GM21576 (cell line): Measurements from ENCODE around the gene CDK13.
"Not testable (repeated sequence)": the region's sequence is repeated elsewhere in the genome, so short reads cannot be mapped to it uniquely, and the experiment has no call there.

Experiments
- ATAC-seq: cut with Tn5 transposase; IDR thresholded peaks from one replicate; pipeline ENCODE4 v1.9.1; 2021; ENCODE audit warnings: mild to moderate bottlenecking, moderate library complexity; ENCODE audit not compliant: unreplicated experiment

The CDK13 gene

GRCh38 chr7:40095695-40096327, 145.8 kb downstream of the CDK13 start:
- no peak for ATAC-seq

- ATAC-seq: no peak
These were observed 147.7 kb downstream of the CDK13 start for GRCh38 chr7:40097728-40098127.

- ATAC-seq: no peak
These were observed 148.8 kb downstream of the CDK13 start for GRCh38 chr7:40098810-40099209.

- ATAC-seq: no peak
These were observed 149.8 kb downstream of the CDK13 start for GRCh38 chr7:40099837-40100236.

GRCh38 chr7:40101201-40101600, 151.1 kb downstream of the CDK13 start:
- ATAC-seq: no peak

GRCh38 chr7:40102897-40103296, 152.8 kb downstream of the CDK13 start:
- ATAC-seq: no peak

- no peak for ATAC-seq
These were observed 155.9 kb downstream of the CDK13 start for GRCh38 chr7:40105879-40106473.

GRCh38 chr7:40115936-40116335, 165.9 kb downstream of the CDK13 start:
- no peak for ATAC-seq

- ATAC-seq: not testable (repeated sequence)
These were observed 167.1 kb downstream of the CDK13 start for GRCh38 chr7:40117199-40117598.

GRCh38 chr7:40118201-40118600, 168.1 kb downstream of the CDK13 start:
- ATAC-seq: not testable (repeated sequence)

- ATAC-seq: no peak
These were observed 170.0 kb downstream of the CDK13 start for GRCh38 chr7:40120020-40120419.

- ATAC-seq: not testable (repeated sequence)
These were observed 172.3 kb downstream of the CDK13 start for GRCh38 chr7:40122100-40122939.

GRCh38 chr7:40122940-40123254, 172.8 kb downstream of the CDK13 start:
- no peak for ATAC-seq

GRCh38 chr7:40133561-40134427, 183.7 kb downstream of the CDK13 start:
- ATAC-seq: peak; percentile 48

GRCh38 chr7:40134428-40135316, 184.6 kb downstream of the CDK13 start, which contains the start of the genes MPLKIP and SUGCT:
Gene MPLKIP (minus strand): TSS chr7:40134622. CDS start chr7:40134567, 55 bp downstream.
Gene SUGCT (plus strand): TSS chr7:40135005.
- peak; percentile 87 for ATAC-seq

- no peak for ATAC-seq
These were observed 185.2 kb downstream of the CDK13 start for GRCh38 chr7:40135317-40135610.

- ATAC-seq: no peak
These were observed 187.5 kb downstream of the CDK13 start for GRCh38 chr7:40137563-40137962.

- no peak for ATAC-seq
These were observed 188.9 kb downstream of the CDK13 start for GRCh38 chr7:40138973-40139372.

GRCh38 chr7:40139891-40140290, 189.8 kb downstream of the CDK13 start:
- not testable (repeated sequence) for ATAC-seq

GRCh38 chr7:40141916-40142315, 191.9 kb downstream of the CDK13 start:
- not testable (repeated sequence) for ATAC-seq
